Heart right ventricle (tissue), 16 donors: ENCODE data around the gene TTF2. TPM values are rescaled to one million over a fixed set of nuclear protein-coding genes. Genes with fewer than 3 reads are reported as not detected.
"Not testable (repeated sequence)": the region's sequence is repeated elsewhere in the genome, so short reads cannot be mapped to it uniquely, and the experiment has no call there.

Source experiments
- ATAC-seq, 8 donors: fragments of 200-7000 bp; cut with Tn5 transposase; one replicate each; pipeline ENCODE4 v1.9.1; 2020; ENCODE audit warnings: mild to moderate bottlenecking in 8 of 8, moderate library complexity in 8 of 8, moderate number of reproducible peaks in 1 of 8
- DNase-seq, 2 donors: peaks; one replicate each; pipeline ENCODE4 v3.0.0-alpha.2; 2020
- H3K27ac ChIP-seq, 10 donors: fragments of 200-600 bp; sonication (generic) in 2 of 10; one replicate each; pipeline versions ENCODE4 v1.5.0 to v1.8.0; 2020 to 2022; ENCODE audit warnings: mild to moderate bottlenecking in 3 of 10
- H3K27me3 ChIP-seq, 7 donors: fragments of 200-600 bp; one replicate each; pipeline ENCODE4 v1.8.0; 2021 to 2022; ENCODE audit warnings: mild to moderate bottlenecking in 2 of 7
- H3K36me3 ChIP-seq, 9 donors: fragments of 200-600 bp; sonication (generic) in 1 of 9; one replicate each; pipeline versions ENCODE4 v1.5.0 to v1.8.0; 2020 to 2022; ENCODE audit warnings: mild to moderate bottlenecking in 2 of 9
- H3K4me1 ChIP-seq, 9 donors: fragments of 200-600 bp; sonication (generic) in 1 of 9; one replicate each; pipeline versions ENCODE4 v1.5.0 to v1.8.0; 2020 to 2022; ENCODE audit warnings: mild to moderate bottlenecking in 4 of 9
- H3K4me3 ChIP-seq, 10 donors: fragments of 200-600 bp; sonication (generic) in 2 of 10; one replicate each; pipeline versions ENCODE4 v1.5.0 to v1.8.0; 2020 to 2022; ENCODE audit warnings: mild to moderate bottlenecking in 7 of 10, moderate library complexity in 2 of 10
- H3K9me3 ChIP-seq, 11 donors: fragments of 200-600 bp in 10 of 11; sonication (generic) in 2 of 11; one replicate each; pipeline versions ENCODE4 v1.5.0 to v1.8.0; 2013 to 2022; ENCODE audit warnings: mild to moderate bottlenecking in 2 of 11, control low read depth in 1 of 11, moderate library complexity in 1 of 11
- CTCF ChIP-seq, 9 donors: fragments of 200-600 bp; sonication (generic) in 2 of 9; IDR thresholded peaks; one replicate each; pipeline versions ENCODE4 v1.5.0 to v1.8.0; 2021 to 2022; ENCODE audit warnings: antibody characterized with exemption in 9 of 9, mild to moderate bottlenecking in 5 of 9, moderate library complexity in 1 of 9
- WGBS, 2 donors: extraction: QIAGEN DNeasy Blood & Tissue Kit; methylation state at CpG; one replicate each; pipeline ENCODE4 v1.1.7; 2013; ENCODE audit warnings: inconsistent platforms in 1 of 2; 5-methylcytosine and 5-hydroxymethylcytosine counted together
- intact Hi-C, 10 donors: fragments of 100-400 bp; cut with DNase I; formaldehyde crosslinking; loops; one replicate each; pipeline versions ENCODE4 v1.11.1 to v1.14.2; 2022
- polyA plus RNA-seq, 2 donors: library from polyadenylated mRNA; stranded (reverse); fragments of 200-250 nt; gene quantifications; one replicate each; pipeline ENCODE4 v1.2.3, GENCODE V29; 2013
- total RNA-seq, 10 donors: library from RNA; stranded (reverse); fragmentation: NEBNext Ultra II Directional in 3 of 10; extraction: Animal tissue kit (Norgen Biotek cat#: 25700) in 3 of 10; gene quantifications; one replicate each; pipeline versions ENCODE4 v1.2.1 to v1.2.4, GENCODE V29; 2021 to 2023
- donor health status: Arrhythmogenic right ventricular cardiomyopathy.
- donor health status: ischemic (EF 13 %, LVEDD 7.1; RV severe dilation, severe dysfunction).
- donor health status: healthy with polysubstance abuse.
- donor health status: DM: no; HTN: yes; CAD: no.
- donor health status: DM: no; HTN: no; CAD: no.
- donor health status: ischemic (EF 25% LVEDD 6.9; RV normal size, moderate dysfunction).
- donor health status: ischemic (EF 25% LVEDD 5.7; RV mildly dilated, moderate dysfunction).
- donor health status: healthy.
- donor health status: DM: yes; HTN: yes; CAD: no.
- donor health status: Ischemic cardiomyopathy.
- donor health status: ischemic (EF 35%, LVEDD 5.7; RV mildly dilated, moderate dysfunction).
- donor health status: nonischemic (EF 11% LVEDD 7.7; RV severe dilation, severe dysfunction).
- donor health status: DM: yes; HTN: yes; CAD: no.
- donor health status: PGD.
- donor health status: ischemic (EF 29% LVEDD 5.4; RV normal size, mild dysfunction).
- donor health status: nonischemic (EF 23%, LVEDD 6.1; RV moderate dilation, normal function).

TTF2 gene
- total and polyA plus RNA-seq, 12 donors = 2.0 to 19.0 (median 9.5) TPM

DNA sequence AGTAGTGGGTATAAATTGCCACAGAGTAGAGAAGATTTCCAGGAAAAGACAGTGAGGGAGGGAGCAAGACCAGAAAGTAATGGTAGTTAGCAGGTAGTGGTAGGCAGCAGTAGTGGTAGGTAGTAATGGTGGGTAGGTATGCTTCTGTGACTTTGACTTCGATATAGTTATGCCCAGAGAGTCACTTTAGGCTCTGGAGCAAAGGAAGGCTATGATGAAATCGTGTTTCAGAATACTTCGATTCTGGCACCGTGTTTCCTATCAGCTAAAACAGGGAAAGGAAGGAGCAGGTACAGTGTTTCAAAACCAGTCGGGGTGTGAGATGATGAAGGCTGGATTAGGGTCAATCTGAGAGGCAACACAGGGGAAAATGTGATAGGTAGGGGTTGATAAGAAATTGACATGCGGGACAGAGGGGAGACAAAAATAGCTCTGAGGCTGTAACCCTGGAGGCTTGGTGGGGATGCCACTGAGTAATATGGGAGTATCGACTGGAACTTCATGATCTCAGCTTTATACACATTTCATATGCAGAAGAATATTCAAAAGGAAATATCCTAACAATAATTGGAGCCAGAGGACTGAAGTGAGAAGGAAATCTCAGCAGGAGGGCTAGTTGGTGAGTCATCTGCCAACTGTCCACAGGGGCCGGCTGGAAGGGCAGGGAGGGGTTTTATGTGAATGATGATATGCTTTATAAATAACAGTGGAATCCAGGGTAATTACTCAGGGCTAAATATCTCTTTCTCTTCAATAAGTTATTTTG, 86.6 kb downstream of the TTF2 start:
- no peak for DNase-seq
- Histone ChIP-seq H3K9me3 (peaks cover 0 to 5% (median 0%) of the 10 kb centered on the region in 11 donors), H3K27me3 (no peaks in the 10 kb centered on the region), H3K27ac (peak overlapping the region in 3 of 10 donors; percentile 25 to 53 (median 29)), H3K4me1 (peaks cover 0 to 34% (median 0%) of the 10 kb centered on the region in 9 donors), H3K36me3 (no peaks in the 10 kb centered on the region), H3K4me3 (peak overlapping the region in 4 of 10 donors; percentile 19 to 32 (median 26))
- intact Hi-C loops = no loop called here
- peak in 5 of 8 donors; percentile 35 to 75 (median 66) for ATAC-seq
- 25 to 37% methylated on average over 8 of the region's 8 CpGs for WGBS, 2 donors
- TF ChIP-seq CTCF (IDR thresholded peaks at IDR 0.05) = no peak

DNA sequence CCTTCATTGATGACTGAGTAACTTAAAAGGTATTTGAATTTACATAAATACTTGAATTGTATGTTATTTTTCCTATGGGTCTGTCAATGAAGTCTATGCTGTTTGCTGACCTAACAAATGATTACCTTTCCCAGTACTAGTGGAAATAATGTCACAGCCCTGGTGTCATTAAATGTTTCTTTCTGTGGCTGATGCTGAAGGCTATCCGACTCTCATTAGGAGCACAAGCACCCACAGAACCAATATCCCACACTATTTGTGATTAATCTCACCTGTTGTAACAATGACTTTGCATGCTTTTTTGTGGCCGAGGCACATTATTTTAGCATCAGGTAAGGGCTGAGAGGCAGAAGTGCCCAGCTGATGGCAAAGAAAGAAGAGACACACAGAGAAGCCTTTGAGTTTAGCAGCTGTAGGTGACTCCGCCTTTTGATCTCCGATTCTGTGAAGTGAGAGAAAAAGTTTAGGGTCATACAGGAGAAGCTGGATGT, 87.3 kb downstream of the TTF2 start:
- Histone ChIP-seq H3K9me3 (peaks cover 0 to 5% (median 0%) of the 10 kb centered on the region in 11 donors), H3K27ac (peak overlapping the region in 3 of 10 donors; percentile 25 to 53 (median 29)), H3K4me3 (peak overlapping the region in 4 of 10 donors; percentile 19 to 32 (median 26)), H3K27me3 (no peaks in the 10 kb centered on the region), H3K4me1 (peaks cover 0 to 34% (median 0%) of the 10 kb centered on the region in 9 donors), H3K36me3 (no peaks in the 10 kb centered on the region)
- WGBS, 2 donors = 68 to 80% methylated on average over 4 of the region's 4 CpGs
- no peak for DNase-seq
- no peak for TF ChIP-seq CTCF (IDR thresholded peaks at IDR 0.05)
- intact Hi-C loops = no loop called here
- ATAC-seq = peak in 1 of 8 donors; percentile 27

GRCh38 chr1:117147856-117148588, 87.9 kb downstream of the TTF2 start:
- Histone ChIP-seq H3K9me3 (peaks cover 0 to 5% (median 0%) of the 10 kb centered on the region in 11 donors), H3K4me3 (peak overlapping the region in 1 of 10 donors; percentile 32), H3K36me3 (no peaks in the 10 kb centered on the region), H3K27ac (peak overlapping the region in 1 of 10 donors; percentile 25), H3K27me3 (no peaks in the 10 kb centered on the region), H3K4me1 (peaks cover 0 to 34% (median 0%) of the 10 kb centered on the region in 9 donors)
- no peak for DNase-seq
- intact Hi-C loops = no loop called here
- ATAC-seq = no peak
- WGBS, 2 donors = 79 to 83% methylated on average over 5 of the region's 5 CpGs
- no peak for TF ChIP-seq CTCF (IDR thresholded peaks at IDR 0.05)

DNA sequence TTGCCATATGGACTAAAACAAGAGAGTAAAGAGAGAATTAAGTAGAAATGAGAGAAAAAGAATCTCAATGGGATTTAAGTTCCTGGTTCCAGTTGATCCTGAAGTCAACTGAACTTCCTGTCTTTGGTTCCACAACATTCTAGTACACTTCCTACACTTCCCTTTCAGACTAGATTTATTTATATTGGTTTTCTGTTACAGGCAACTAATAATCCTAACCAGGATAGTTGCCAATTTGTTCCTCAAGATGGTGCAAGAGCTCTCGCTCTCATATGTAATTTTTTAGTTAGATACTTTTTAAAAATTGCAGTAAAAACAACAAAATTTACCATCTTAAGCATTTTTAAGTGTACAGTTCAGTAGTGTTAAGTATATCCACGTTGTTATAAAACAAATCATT, 90.2 kb downstream of the TTF2 start:
- Histone ChIP-seq H3K36me3 (no peaks in the 10 kb centered on the region), H3K9me3 (peaks cover 0 to 5% (median 0%) of the 10 kb centered on the region in 11 donors), H3K4me1 (peaks cover 0 to 24% (median 0%) of the 10 kb centered on the region in 9 donors), H3K4me3 (no peak overlapping the region), H3K27ac (no peak overlapping the region), H3K27me3 (no peaks in the 10 kb centered on the region)
- 78 to 81% methylated on average over 2 of the region's 2 CpGs for WGBS, 2 donors
- DNase-seq = no peak
- intact Hi-C loops = no loop called here
- peak in 1 of 9 donors; percentile 17 for TF ChIP-seq CTCF (IDR thresholded peaks at IDR 0.05)
- no peak for ATAC-seq

- DNase-seq, H3K27ac ChIP-seq, intact Hi-C loops, H3K9me3 ChIP-seq, H3K4me3 ChIP-seq, H3K36me3 ChIP-seq, ATAC-seq, H3K27me3 ChIP-seq: not testable (repeated sequence)
- peaks cover 0 to 23% (median 0%) of the 10 kb centered on the region in 9 donors for H3K4me1 ChIP-seq
- 92 to 95% methylated on average over 5 of the region's 5 CpGs for WGBS, 2 donors
Observed at GRCh38 chr1:117151305-117151704, 91.2 kb downstream of the TTF2 start.
